Measurements from ENCODE around the gene ZXDC.

The ZXDC gene

DNA sequence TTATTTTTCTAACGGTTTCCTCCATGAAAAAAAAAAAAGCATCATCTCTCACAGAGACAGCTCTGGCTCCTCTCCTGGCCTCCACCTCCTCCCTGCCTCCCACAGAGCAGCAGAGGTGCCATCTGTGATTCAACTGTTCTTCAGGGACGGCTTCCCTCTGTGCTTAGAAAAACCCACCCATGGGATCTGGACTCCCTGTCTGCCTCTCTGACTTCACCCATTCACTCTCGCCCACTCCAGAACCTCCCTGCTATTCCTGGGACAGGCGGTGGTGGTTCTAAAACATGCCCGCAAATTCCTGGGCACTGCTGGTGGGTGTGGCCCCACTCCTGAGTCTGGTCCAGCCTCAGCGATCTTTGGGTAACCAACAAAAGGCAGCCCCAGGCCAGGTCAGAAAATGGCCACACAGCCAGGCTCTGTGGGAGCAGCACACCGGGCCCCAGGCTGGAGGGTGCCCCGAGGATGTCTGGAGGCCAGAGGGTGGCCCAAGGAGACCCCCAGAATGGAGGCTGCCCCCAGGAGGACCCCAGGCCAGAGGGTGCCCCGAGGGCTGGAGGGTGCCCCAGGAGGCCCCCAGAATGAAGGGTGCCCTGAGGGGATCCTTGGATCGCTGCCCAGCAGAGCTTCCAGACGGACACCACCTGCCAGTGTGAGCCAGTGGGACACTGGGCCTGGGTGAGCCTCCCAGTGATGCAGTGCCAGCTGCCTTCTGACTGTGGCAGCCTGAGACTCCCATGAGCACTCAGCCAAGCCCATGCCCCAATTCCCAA is 45.6 kb upstream of the ZXDC start:
- H3K27me3 ChIP-seq (replicated peaks; ENCODE audit: control insufficient read depth, insufficient read depth, low read length), result peaks cover 3% of the 10 kb centered on the region; the same call in 1 of the 2 replicates
- no peaks in the 10 kb centered on the region for H3K36me3 ChIP-seq (ENCODE audit: control insufficient read depth, insufficient read depth, low read length)
- H3K4me3 ChIP-seq (replicated peaks; ENCODE audit: low read depth, low read length), result no peak overlapping the region
- DNase-seq (ENCODE audit: extremely low read depth, insufficient read length), result no peak
- TF ChIP-seq, protein P1, sequence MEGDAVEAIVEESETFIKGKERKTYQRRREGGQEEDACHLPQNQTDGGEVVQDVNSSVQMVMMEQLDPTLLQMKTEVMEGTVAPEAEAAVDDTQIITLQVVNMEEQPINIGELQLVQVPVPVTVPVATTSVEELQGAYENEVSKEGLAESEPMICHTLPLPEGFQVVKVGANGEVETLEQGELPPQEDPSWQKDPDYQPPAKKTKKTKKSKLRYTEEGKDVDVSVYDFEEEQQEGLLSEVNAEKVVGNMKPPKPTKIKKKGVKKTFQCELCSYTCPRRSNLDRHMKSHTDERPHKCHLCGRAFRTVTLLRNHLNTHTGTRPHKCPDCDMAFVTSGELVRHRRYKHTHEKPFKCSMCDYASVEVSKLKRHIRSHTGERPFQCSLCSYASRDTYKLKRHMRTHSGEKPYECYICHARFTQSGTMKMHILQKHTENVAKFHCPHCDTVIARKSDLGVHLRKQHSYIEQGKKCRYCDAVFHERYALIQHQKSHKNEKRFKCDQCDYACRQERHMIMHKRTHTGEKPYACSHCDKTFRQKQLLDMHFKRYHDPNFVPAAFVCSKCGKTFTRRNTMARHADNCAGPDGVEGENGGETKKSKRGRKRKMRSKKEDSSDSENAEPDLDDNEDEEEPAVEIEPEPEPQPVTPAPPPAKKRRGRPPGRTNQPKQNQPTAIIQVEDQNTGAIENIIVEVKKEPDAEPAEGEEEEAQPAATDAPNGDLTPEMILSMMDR (IDR thresholded peaks at IDR 0.05; ENCODE audit: insufficient read depth, low read length, poor library complexity, severe bottlenecking), result no peak

DNA sequence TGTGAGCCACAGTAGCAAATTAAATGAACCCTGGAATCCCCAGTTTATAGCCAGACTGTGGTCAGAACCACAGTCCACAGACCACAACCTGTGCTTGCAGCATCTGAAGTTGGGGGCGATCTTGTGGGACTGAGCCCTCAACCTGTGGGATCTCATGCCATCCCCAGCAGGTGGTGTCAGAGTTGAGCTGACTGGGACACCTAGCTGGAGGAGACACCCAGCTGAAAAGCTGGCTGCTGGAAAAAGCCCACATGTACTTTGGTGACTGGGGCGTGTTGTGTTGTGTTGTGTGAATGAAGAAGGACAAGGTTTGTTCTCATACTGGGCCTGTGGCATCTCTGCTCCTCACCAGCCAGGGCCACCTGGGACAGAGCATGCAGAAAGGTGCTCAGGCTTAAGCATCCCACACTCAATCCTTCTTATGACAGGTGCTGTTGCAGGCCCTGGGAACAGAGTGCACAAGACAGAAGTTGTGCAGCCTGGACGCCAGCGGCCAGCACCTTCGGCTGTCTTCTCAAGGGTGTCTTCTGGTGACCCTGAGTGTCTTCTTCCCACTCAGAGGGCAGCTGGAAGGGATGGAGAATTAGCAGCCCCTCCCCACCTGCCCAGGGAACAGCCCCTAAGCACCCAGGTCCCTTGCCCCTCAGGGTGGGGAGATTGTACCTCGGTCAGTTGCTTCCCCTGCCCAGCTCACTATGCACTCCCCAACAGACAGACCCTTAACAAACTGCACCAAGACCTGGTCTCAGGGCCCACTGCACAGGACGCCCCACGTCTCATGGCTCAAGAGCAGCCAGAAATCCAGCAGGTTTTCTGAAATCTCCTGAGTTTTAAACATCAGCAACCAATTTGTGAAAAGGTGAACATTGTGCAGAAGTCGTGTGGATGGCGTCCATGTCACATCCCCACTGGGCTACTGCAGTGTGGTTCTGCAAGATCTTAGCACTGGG is 44.1 kb upstream of the ZXDC start:
- DNase-seq (ENCODE audit: extremely low read depth, insufficient read length), result no peak
- peaks cover 1% of the 10 kb centered on the region; the same call in 1 of the 2 replicates for H3K27me3 ChIP-seq (replicated peaks; ENCODE audit: control insufficient read depth, insufficient read depth, low read length)
- H3K36me3 ChIP-seq (ENCODE audit: control insufficient read depth, insufficient read depth, low read length), result no peaks in the 10 kb centered on the region
- H3K4me3 ChIP-seq (replicated peaks; ENCODE audit: low read depth, low read length), result no peak overlapping the region
- TF ChIP-seq, protein P1 (IDR thresholded peaks at IDR 0.05; ENCODE audit: insufficient read depth, low read length, poor library complexity, severe bottlenecking), result no peak

DNA sequence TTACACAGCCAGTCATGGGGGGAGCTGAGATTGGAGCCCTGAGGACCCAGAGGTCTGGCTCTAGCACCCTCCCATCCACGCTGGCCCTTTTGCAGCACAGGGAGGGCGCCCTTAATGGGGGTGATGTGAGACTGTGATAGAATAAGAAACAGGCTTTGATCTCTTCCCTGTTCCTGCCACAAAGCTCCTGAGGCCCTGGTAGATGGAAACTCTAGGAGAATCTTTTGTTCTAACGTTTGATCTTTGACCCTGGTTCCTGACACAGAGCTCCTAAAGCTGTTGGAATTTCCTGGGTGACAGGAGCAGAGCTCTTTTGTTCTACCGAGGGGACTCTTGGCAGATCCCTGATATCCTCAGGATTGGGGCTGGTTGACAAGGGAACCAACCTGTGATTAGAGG is 43.1 kb upstream of the ZXDC start:
- H3K36me3 ChIP-seq (ENCODE audit: control insufficient read depth, insufficient read depth, low read length), result no peaks in the 10 kb centered on the region
- TF ChIP-seq, protein P1 (IDR thresholded peaks at IDR 0.05; ENCODE audit: insufficient read depth, low read length, poor library complexity, severe bottlenecking), result no peak
- peaks cover 1% of the 10 kb centered on the region; the same call in 1 of the 2 replicates for H3K27me3 ChIP-seq (replicated peaks; ENCODE audit: control insufficient read depth, insufficient read depth, low read length)
- H3K4me3 ChIP-seq (replicated peaks; ENCODE audit: low read depth, low read length), result no peak overlapping the region
- DNase-seq (ENCODE audit: extremely low read depth, insufficient read length), result no peak

- TF ChIP-seq, protein P1 (IDR thresholded peaks at IDR 0.05; ENCODE audit: insufficient read depth, low read length, poor library complexity, severe bottlenecking), result peak; percentile 10
- Histone ChIP-seq H3K27me3 (replicated peaks; ENCODE audit: control insufficient read depth, insufficient read depth, low read length) (peaks cover 1% of the 10 kb centered on the region; the same call in 1 of the 2 replicates), H3K36me3 (ENCODE audit: control insufficient read depth, insufficient read depth, low read length) (no peaks in the 10 kb centered on the region), H3K4me3 (replicated peaks; ENCODE audit: low read depth, low read length) (no peak overlapping the region)
- DNase-seq (ENCODE audit: extremely low read depth, insufficient read length), result no peak
These were observed 42.5 kb upstream of the ZXDC start for GRCh38 chr3:126517986-126518778.

- no peak for DNase-seq (ENCODE audit: extremely low read depth, insufficient read length)
- peaks cover 1% of the 10 kb centered on the region; the same call in 1 of the 2 replicates for H3K27me3 ChIP-seq (replicated peaks; ENCODE audit: control insufficient read depth, insufficient read depth, low read length)
- no peak within 1 kb of the TSS for H3K4me3 ChIP-seq (replicated peaks; ENCODE audit: low read depth, low read length)
- TF ChIP-seq, protein P1 (IDR thresholded peaks at IDR 0.05; ENCODE audit: insufficient read depth, low read length, poor library complexity, severe bottlenecking), result no peak
- no peaks in the 10 kb centered on the region for H3K36me3 ChIP-seq (ENCODE audit: control insufficient read depth, insufficient read depth, low read length)
These were observed 41.7 kb upstream of the ZXDC start, which contains the start of gene UROC1 for GRCh38 chr3:126517291-126517951. TSS of gene UROC1 (minus strand) at chr3:126517773. CDS start at chr3:126517719, 54 bp downstream.

Data from GM06990 (cell line).